WTC11 (cell line): ENCODE measurements around the gene EXOC4.
A peak's percentile ranks its signal among the peaks of the same experiment; 100 is the strongest.

Source experiments
- ATF1 ChIP-seq: sonication (generic); formaldehyde crosslinking; IDR thresholded peaks from 2 replicates; pipeline ENCODE4 v1.8.1; 2023; ENCODE audit warnings: mild to moderate bottlenecking, moderate library complexity, missing genetic modification reagents
- CTCF ChIP-seq: fragments of 200-600 bp; IDR thresholded peaks from 2 replicates; pipeline ENCODE4 v1.8.0; 2022; ENCODE audit warnings: antibody characterized with exemption
- E2F5 ChIP-seq: sonication (generic); formaldehyde crosslinking; IDR thresholded peaks from 2 replicates; pipeline ENCODE4 v1.8.1; 2022; ENCODE audit warnings: mild to moderate bottlenecking, moderate library complexity, missing genetic modification reagents
- FOXP1 ChIP-seq: sonication (generic); formaldehyde crosslinking; IDR thresholded peaks from 2 replicates; pipeline ENCODE4 v1.8.0; 2022; ENCODE audit warnings: missing genetic modification reagents, mild to moderate bottlenecking, moderate library complexity, borderline replicate concordance
- MAX ChIP-seq: sonication (generic); formaldehyde crosslinking; IDR thresholded peaks from 2 replicates; pipeline ENCODE4 v1.8.0; 2022; ENCODE audit warnings: mild to moderate bottlenecking, missing genetic modification reagents
- SP1 ChIP-seq: sonication (generic); formaldehyde crosslinking; conservative IDR thresholded peaks from 2 replicates; pipeline ENCODE4 v1.8.1; 2022; ENCODE audit warnings: missing genetic modification reagents
- ZNF121 ChIP-seq: sonication (generic); formaldehyde crosslinking; IDR thresholded peaks from 2 replicates; pipeline ENCODE4 v1.8.0; 2023; ENCODE audit warnings: missing genetic modification reagents
- ZNF138 ChIP-seq: sonication (generic); formaldehyde crosslinking; conservative IDR thresholded peaks from 2 replicates; pipeline ENCODE4 v1.8.1; 2022; ENCODE audit warnings: mild to moderate bottlenecking, moderate library complexity, missing genetic modification reagents
- ZNF423 ChIP-seq: fragments of 250-450 bp; sonication (Bioruptor Pico); IDR thresholded peaks from 2 replicates; pipeline ENCODE4 v2.1.2; 2022; ENCODE audit warnings: mild to moderate bottlenecking, moderate library complexity
- ZNF512 ChIP-seq: sonication (generic); formaldehyde crosslinking; IDR thresholded peaks from 2 replicates; pipeline ENCODE4 v1.8.1; 2022; ENCODE audit warnings: missing genetic modification reagents, borderline replicate concordance

GRCh38 chr7:133237545-133237944 lies 15.3 kb upstream of the EXOC4 start:
- TF ChIP-seq CTCF (no peak), FOXP1 (CRISPR knock-in tag) (no peak), ZNF512 (no peak), E2F5 (CRISPR knock-in tag) (no peak), ATF1 (no peak), ZNF138 (CRISPR knock-in tag) (no peak), MAX (no peak), SP1 (CRISPR knock-in tag) (no peak), ZNF423 (no peak), ZNF121 (CRISPR knock-in tag) (peak; percentile 57; the same call in 1 of the 2 replicates)
